Neural crest cell (in vitro differentiated cells): Measurements from ENCODE around the gene TNNI2. TPM values are rescaled to one million over a fixed set of nuclear protein-coding genes. Genes with fewer than 3 reads are reported as not detected.

Experiments
- DNase-seq: peaks from one replicate; pipeline ENCODE4 v3.0.0; 2021; ENCODE audit warnings: low read depth, mixed read lengths, low spot score
- H3K27ac Mint-ChIP-seq: one replicate; pipeline ENCODE4 v1.8.0; 2021; ENCODE audit warnings: mild to moderate bottlenecking, mixed read lengths; ENCODE audit not compliant: unreplicated experiment
- H3K27me3 Mint-ChIP-seq: 2 replicates; pipeline ENCODE4 v1.8.0; 2021; ENCODE audit warnings: low read depth, mild to moderate bottlenecking, mixed read lengths
- H3K36me3 Mint-ChIP-seq: 2 replicates; pipeline ENCODE4 v1.8.0; 2021; ENCODE audit warnings: low read depth, mild to moderate bottlenecking, mixed read lengths
- H3K4me1 Mint-ChIP-seq: 2 replicates; pipeline ENCODE4 v1.8.0; 2021; ENCODE audit warnings: mixed read lengths
- H3K4me3 Mint-ChIP-seq: one replicate; pipeline ENCODE4 v1.8.0; 2021; ENCODE audit warnings: mild to moderate bottlenecking, mixed read lengths
- H3K9me3 Mint-ChIP-seq: 2 replicates; pipeline ENCODE4 v1.8.0; 2021; ENCODE audit warnings: mixed read lengths
- CTCF ChIP-seq: fragments of 200-600 bp; sonication (generic); conservative IDR thresholded peaks from 2 replicates; pipeline ENCODE4 v1.5.0; 2021; ENCODE audit warnings: antibody characterized with exemption, mild to moderate bottlenecking
- total RNA-seq: library from RNA; stranded (reverse); gene quantifications from 2 replicates; pipeline ENCODE4 v1.2.1, GENCODE V29; 2021

The TNNI2 gene
- total RNA-seq, 1 donor from 2014 or later, result not detected

GRCh38 chr11:1879342-1879940 lies 40.7 kb downstream of the TNNI2 start:
- DNase-seq, result no peak
- Mint-ChIP-seq H3K36me3 (no peaks in the 10 kb centered on the region), H3K4me1 (peaks cover 4% of the 10 kb centered on the region), H3K4me3 (no peak overlapping the region), H3K9me3 (no peaks in the 10 kb centered on the region), H3K27me3 (no peaks in the 10 kb centered on the region), H3K27ac (no peak overlapping the region)
- no peak for TF ChIP-seq CTCF

- Mint-ChIP-seq H3K27me3 (no peaks in the 10 kb centered on the region), H3K36me3 (no peaks in the 10 kb centered on the region), H3K27ac (no peak overlapping the region), H3K4me1 (peaks cover 4% of the 10 kb centered on the region), H3K4me3 (no peak overlapping the region), H3K9me3 (no peaks in the 10 kb centered on the region)
- no peak for TF ChIP-seq CTCF
- DNase-seq, result no peak
Observed at GRCh38 chr11:1879941-1880720, 41.4 kb downstream of the TNNI2 start.

- Mint-ChIP-seq H3K4me3 (no peak overlapping the region), H3K36me3 (no peaks in the 10 kb centered on the region), H3K9me3 (no peaks in the 10 kb centered on the region), H3K27ac (no peak overlapping the region), H3K27me3 (no peaks in the 10 kb centered on the region), H3K4me1 (no peaks in the 10 kb centered on the region)
- DNase-seq, result no peak
- no peak for TF ChIP-seq CTCF
Observed at GRCh38 chr11:1880746-1881441, 42.1 kb downstream of the TNNI2 start.

- DNase-seq, result no peak
- no peaks in the 10 kb centered on the region for H3K36me3 Mint-ChIP-seq
- TF ChIP-seq CTCF, result no peak
- H3K27me3 Mint-ChIP-seq, result no peaks in the 10 kb centered on the region
- no peaks in the 10 kb centered on the region for H3K9me3 Mint-ChIP-seq
- H3K4me3 Mint-ChIP-seq, result no peak overlapping the region
- no peak overlapping the region for H3K27ac Mint-ChIP-seq
- H3K4me1 Mint-ChIP-seq, result no peaks in the 10 kb centered on the region
Observed at GRCh38 chr11:1881442-1882264, 42.9 kb downstream of the TNNI2 start.
